KOPT-K1 (cell line): ENCODE data around the gene NXPH2.

Experiments used
- H3K27ac ChIP-seq: fragments of 200-600 bp; sonication (generic); 2 replicates; pipeline ENCODE4 v1.5.1; 2016; ENCODE audit warnings: antibody characterized with exemption, mild to moderate bottlenecking, low read depth, low read length; ENCODE audit not compliant: poor library complexity, severe bottlenecking
- H3K36me3 ChIP-seq: fragments of 200-600 bp; sonication (generic); 2 replicates; pipeline ENCODE4 v1.5.1; 2017; ENCODE audit warnings: antibody characterized with exemption, mild to moderate bottlenecking, low read length, moderate library complexity; ENCODE audit not compliant: insufficient read depth
- H3K9me3 ChIP-seq: fragments of 200-600 bp; sonication (generic); 2 replicates; pipeline ENCODE4 v1.5.1; 2017; ENCODE audit warnings: antibody characterized with exemption, low read length, mild to moderate bottlenecking; ENCODE audit not compliant: insufficient read depth, poor library complexity, severe bottlenecking

Gene NXPH2

DNA sequence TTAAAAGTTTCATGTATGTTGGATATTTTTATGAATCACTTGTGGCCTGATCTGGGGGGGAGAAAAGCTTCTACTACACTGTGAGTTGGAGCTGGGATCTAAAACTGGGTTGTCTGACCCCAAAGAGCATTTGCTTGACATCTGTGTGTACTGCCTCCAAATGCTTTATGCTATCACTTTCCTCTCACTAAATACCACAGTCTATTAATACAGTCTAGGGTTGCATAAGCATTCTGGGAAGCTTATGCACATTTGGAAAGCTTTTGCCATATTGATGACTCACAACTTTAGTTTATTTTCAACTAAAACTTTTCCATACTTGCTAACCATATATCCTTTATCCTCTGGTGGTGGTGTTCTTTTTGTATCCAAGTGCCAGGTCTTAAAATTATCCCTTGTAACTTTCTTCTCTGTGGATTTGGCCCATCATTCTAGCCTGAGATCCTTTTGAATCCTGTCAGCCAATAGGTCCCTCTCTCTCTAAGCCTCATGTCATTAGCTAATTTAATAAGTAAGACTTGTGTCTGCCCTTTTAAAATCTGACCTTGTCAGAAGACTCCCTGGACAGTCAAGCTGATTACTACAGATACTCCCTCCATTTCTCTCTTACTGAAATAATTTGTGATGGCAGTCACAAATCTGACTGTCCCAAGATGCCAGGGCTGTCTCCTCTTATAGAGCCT lies 72.7 kb downstream of the NXPH2 start:
- Histone ChIP-seq H3K9me3 (no peaks in the 10 kb centered on the region), H3K36me3 (no peaks in the 10 kb centered on the region), H3K27ac (no peak overlapping the region)

DNA sequence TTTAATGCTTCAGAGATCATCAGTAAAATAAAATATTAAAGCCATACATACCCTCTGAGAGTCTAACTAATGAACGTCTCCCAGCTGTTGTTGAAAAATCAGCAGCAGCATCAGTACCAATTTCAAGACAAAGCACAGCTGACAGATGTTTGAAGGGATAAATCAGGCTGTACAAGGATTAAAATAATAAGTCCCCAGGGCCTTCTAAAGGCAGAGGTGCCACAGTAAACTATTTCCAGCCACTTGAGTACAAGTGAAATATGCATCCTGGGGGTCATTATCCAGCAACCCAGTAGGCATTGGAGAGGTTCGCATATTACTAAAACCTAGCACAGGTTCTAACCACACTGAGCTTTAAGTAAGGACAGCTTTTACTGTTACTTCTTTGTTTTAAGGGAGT lies 76.9 kb downstream of the NXPH2 start:
- Histone ChIP-seq H3K9me3 (no peaks in the 10 kb centered on the region), H3K27ac (no peak overlapping the region), H3K36me3 (no peaks in the 10 kb centered on the region)

DNA sequence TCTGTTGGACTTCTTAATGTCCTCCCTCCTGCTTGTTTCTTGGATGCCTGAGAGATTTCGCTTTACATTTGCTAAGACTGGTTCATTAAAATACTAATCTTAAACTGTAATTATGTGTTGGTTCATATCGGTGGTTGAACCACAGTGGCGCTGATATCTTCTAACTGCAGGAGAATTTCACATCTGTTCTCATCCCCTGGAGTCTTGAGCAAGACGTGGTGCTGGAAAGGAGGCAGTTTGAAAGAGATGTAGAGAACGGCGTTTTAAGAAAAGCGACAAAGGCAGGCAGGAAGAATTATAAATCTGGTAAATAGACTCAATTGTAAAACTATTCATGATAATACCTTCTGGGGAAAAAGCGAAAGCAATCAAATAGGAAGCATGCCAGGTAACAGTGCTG lies 79.5 kb downstream of the NXPH2 start:
- no peaks in the 10 kb centered on the region for H3K36me3 ChIP-seq
- no peaks in the 10 kb centered on the region for H3K9me3 ChIP-seq
- no peak overlapping the region for H3K27ac ChIP-seq

DNA sequence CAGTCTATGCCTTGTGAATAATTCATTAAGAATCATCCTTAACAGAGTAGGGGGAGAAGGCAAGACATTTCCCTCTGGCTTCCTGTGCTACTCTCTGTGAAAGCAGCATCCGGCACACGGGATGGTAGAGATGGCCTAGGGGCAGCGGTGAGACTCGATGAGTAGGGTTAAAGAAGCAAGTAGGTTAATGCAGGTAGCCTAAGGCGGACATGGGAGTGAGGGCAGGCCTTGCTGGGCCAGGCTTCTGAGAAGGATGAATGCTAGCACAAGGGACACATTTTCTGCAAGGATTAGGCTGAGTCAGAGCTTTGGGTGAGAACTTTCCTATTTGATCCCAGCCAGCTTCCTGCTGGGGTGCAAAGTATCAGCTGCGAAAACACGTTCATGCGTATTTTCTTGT lies 80.8 kb downstream of the NXPH2 start:
- H3K36me3 ChIP-seq: no peaks in the 10 kb centered on the region
- H3K27ac ChIP-seq: no peak overlapping the region
- no peaks in the 10 kb centered on the region for H3K9me3 ChIP-seq

DNA sequence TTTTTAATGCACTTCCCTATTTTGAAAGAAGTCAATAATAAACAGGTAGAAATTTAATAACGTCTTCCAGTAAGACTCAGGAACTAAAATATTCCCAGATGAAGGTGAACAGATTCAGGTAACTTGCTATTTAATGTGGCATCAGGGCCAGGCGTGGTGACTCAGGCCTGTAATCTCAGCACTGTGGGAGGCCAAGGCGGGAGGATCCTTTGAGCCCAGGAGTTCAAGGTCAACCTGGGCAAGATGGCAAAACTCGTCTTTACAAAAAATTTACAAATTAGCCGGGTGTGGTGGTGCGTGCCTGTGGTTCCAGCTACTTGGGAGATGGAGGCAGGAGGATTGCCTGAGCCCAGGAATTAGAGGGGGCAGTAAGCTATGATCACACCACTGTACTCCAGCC lies 81.8 kb downstream of the NXPH2 start:
- Histone ChIP-seq H3K9me3 (no peaks in the 10 kb centered on the region), H3K27ac (no peak overlapping the region), H3K36me3 (no peaks in the 10 kb centered on the region)

DNA sequence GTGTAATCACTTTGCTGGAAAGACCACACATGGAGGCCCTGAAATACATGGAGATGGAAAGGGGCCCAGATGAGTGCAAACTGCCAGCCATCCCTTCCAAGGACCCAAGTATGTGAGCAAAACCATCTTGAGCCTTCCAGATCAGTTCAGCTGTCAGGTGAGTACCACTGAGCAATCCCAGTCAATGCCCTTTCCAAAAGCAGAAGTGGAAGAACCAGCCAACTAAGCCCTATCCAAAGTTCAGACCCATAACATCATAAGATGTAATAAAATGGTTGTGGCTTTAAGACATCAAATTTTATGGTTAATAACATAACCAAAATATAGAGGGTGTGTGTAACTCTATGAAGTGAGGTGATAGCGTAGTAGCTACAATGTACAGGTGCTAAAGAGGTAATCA lies 88.5 kb downstream of the NXPH2 start:
- no peak overlapping the region for H3K27ac ChIP-seq
- no peaks in the 10 kb centered on the region for H3K36me3 ChIP-seq
- H3K9me3 ChIP-seq: no peaks in the 10 kb centered on the region

DNA sequence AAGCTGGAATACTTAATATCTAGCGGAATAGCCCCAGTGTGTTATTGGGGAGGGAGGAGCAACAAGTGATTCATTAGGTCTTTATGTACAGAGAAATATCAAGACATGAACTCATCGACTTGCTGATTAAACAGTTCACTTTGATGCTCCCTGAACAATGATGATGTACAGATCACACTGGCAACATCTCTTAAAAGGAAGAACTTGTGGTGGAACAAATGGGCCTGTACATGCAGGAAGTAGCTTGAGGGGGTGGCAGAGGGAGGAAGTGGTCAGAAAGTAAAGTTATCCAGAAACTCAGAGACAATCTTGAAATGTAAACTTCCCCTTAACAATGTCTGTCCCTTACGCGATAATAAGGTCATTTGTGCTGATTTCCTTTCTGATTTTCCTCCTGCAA lies 90.5 kb downstream of the NXPH2 start:
- no peak overlapping the region for H3K27ac ChIP-seq
- H3K9me3 ChIP-seq: no peaks in the 10 kb centered on the region
- H3K36me3 ChIP-seq: no peaks in the 10 kb centered on the region

DNA sequence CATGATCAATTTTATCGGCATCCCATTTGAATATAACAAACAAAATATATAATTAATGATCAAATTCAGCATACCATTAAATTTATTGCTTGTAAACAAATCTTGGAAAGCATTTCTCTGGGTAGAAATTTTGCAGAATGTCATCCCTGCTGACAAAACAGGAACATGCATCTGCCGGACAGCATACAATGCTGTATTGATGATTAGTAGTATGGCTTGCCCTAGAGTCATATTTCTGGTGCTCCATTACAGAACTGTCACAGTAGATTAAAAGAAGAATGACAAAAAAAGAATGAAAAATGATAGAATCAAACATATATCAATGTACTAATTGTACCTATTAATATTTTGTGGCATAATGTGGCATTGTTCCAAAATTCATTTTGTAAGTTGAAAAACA lies 98.0 kb downstream of the NXPH2 start:
- Histone ChIP-seq H3K9me3 (no peaks in the 10 kb centered on the region), H3K27ac (no peak overlapping the region), H3K36me3 (no peaks in the 10 kb centered on the region)

DNA sequence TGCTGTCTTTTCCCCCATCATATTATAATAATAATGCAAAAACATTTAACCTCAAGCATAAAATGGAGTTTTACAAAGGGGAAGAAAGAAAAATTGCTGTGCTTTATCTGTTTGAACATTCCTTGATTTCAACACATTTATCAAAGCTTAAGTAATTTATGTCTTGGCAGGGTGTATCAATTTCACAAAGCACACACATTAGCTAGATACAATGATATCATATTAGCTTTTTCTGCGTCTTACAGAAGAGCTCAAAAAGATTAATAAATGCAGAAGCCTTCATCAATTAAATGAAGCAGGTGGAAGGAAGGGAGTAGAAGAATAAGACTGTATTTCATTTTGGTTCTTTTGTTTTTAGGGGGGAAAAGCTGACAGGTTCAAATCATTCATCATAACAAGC lies 103.0 kb downstream of the NXPH2 start:
- no peaks in the 10 kb centered on the region for H3K36me3 ChIP-seq
- H3K27ac ChIP-seq: no peak overlapping the region
- no peaks in the 10 kb centered on the region for H3K9me3 ChIP-seq

DNA sequence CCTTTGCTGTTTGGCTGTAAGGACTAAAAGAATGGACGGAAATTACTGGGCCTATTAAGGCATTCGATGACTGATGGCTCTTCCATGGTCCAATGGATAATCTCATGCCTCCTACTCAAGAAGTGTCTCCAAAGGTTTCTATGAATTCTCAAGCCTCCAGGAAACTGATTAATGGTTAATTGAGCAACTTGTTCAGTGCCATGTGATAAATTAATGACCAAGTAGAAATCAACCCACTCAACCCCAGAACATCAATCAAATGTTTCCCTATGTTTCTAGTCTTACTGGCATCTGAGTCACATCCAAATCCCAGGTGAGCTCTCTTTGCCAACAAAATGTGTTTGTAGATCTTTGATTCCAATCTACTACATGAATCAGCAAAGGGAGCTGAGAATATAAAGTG lies 103.6 kb downstream of the NXPH2 start:
- Histone ChIP-seq H3K36me3 (no peaks in the 10 kb centered on the region), H3K27ac (no peak overlapping the region), H3K9me3 (no peaks in the 10 kb centered on the region)

DNA sequence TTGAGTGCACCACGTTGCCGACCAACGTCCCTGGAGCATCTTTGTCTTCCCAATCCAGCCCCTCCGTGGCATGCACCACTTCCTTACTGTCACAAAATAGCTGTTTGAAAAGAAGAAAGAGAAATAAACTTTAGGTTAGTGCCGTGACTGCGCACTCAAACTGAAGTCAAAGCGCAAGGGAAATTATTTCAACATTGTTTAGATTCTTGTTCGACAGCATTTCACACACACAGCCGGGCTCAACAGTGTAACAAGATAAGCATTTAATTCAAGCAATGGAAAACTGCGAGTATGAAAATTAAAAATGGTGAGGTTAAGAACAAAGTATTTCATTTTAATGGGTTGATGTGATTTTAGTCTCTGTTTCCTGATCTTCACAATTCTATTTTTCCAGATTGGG lies 108.6 kb downstream of the NXPH2 start:
- Histone ChIP-seq H3K9me3 (no peaks in the 10 kb centered on the region), H3K27ac (no peak overlapping the region), H3K36me3 (no peaks in the 10 kb centered on the region)

DNA sequence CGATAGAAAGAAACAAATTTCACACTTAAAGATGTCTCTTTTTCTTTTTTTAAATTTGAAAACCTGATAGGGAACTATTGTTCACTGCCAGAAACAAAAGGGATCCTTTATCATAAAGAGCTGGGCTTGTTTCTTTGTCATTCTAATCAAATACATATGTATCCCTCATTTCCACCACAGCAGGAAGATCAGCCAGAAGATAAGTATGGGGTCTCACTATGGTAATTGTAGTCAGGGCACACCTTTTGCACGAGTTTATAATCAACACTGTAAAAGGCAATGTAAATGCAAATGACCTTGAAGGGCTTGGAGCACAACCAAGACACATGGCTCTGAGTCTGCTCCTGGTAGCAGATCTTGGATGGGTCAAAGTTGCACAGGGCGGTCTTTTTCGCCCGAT lies 109.5 kb downstream of the NXPH2 start:
- Histone ChIP-seq H3K27ac (no peak overlapping the region), H3K36me3 (no peaks in the 10 kb centered on the region), H3K9me3 (no peaks in the 10 kb centered on the region)

DNA sequence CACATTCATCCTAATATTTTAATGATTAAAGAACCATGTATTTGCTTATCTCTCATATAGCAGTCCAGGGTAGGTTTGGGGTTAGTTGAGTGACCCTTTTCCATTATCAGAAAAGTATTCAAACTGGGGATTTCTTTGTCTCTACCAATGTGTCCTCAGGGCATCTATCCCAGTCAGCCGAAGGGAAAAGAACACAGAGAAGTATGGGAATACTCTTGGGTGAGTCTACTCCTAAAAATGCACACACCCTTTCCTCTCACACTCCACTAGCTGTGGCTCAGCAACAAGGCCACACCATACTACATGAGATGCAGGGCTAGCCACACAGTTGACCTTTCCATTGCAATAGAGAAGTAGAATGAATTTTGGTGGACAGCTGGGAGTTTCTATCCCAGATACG lies 114.3 kb downstream of the NXPH2 start:
- H3K36me3 ChIP-seq: no peaks in the 10 kb centered on the region
- H3K27ac ChIP-seq: no peak overlapping the region
- H3K9me3 ChIP-seq: no peaks in the 10 kb centered on the region

DNA sequence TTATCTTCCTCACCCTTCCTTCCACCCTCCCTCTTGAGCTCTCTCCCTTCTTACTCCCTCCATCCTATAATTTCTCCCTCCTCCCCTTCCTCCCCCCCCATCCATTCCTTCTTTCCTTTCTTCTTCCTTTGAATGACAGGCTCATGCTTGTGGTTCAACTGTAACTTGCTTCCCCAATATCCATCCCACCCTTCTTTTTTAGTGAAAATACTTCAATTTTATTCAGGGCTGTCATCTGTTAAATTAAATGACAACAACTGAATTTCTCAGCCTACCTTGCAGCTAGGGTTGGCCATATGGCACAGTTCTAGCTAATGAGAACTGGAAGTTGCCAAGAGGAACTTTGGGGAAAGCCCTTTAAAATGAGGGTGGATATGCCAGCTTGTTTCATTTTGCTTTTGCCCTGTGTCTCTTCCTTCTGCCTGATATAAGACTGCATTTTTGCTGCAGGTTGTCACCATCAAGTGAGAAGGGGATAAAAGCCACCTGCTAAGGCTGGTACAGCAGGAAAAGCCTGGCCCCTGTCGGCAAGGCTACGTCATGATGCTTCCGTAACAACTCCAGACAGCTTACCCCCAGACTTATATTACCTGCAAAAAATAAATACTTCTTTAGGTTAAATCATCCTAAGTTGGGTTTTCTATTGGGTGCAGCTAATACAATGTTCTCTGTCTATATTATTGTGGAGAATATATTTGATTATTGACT lies 121.8 kb downstream of the NXPH2 start:
- no peaks in the 10 kb centered on the region for H3K9me3 ChIP-seq
- no peak overlapping the region for H3K27ac ChIP-seq
- H3K36me3 ChIP-seq: no peaks in the 10 kb centered on the region

DNA sequence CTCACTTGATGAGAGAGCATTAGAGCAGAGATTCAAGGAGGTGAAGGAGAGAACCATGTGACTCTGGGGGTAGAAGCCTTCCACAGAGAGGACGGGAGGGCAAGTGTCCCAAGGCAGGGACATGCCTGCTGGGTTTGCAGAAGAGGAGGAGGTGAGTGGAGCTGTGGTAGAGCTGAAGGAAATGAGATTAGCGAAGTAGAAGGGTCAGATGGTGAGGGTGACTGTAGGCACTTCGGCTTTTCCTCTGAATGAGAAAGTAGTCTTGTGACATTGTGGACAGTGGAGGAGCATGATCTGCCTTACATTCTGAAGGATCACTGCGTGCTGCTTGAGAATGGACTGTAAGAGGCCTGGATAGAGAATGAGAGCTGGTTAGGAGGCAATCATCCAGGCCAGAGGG lies 126.0 kb downstream of the NXPH2 start:
- Histone ChIP-seq H3K27ac (no peak overlapping the region), H3K36me3 (no peaks in the 10 kb centered on the region), H3K9me3 (no peaks in the 10 kb centered on the region)

DNA sequence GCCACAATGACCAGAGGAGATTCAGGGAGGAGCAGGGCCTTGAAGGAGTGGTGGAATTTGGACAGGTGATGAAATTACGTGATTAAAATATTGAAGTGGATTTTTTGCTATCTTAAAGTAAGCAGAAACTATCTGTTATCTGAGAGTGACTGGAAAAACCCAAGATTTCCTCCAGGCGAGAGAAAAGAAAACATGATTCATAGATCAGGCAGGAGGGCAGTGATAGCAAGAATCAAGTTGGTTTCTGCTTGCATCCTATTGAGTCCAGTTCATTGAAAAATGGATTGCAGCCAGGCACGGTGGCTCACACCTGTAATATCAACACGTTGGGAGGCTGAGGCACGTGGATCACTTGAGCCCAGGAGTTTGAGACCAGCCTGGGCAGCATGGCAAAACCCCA lies 127.8 kb downstream of the NXPH2 start:
- H3K27ac ChIP-seq: no peak overlapping the region
- no peaks in the 10 kb centered on the region for H3K36me3 ChIP-seq
- H3K9me3 ChIP-seq: no peaks in the 10 kb centered on the region
